Smooth muscle cell (in vitro differentiated cells): ENCODE data around the gene ASPHD2. TPM values are rescaled to one million over a fixed set of nuclear protein-coding genes. Genes with fewer than 3 reads are reported as not detected.
"Not testable (repeated sequence)": the region's sequence is repeated elsewhere in the genome, so short reads cannot be mapped to it uniquely, and the experiment has no call there.

Source experiments
- DNase-seq: peaks from one replicate; lab custom pipeline; 2025; ENCODE audit not compliant: unreplicated experiment; lab: John Stamatoyannopoulos, UW
- H2AFZ ChIP-seq: fragments of 200-600 bp; sonication (generic); 2 replicates; pipeline ENCODE4 v1.6.0; 2016; ENCODE audit warnings: antibody characterized with exemption, low read depth, mild to moderate bottlenecking
- H3F3A ChIP-seq: fragments of 200-600 bp; sonication (generic); 2 replicates; pipeline ENCODE4 v1.6.0; 2017; ENCODE audit warnings: antibody characterized with exemption, low read depth
- H3K27ac ChIP-seq: fragments of 200-600 bp; sonication (generic); 2 replicates; pipeline ENCODE4 v1.5.1; 2016; ENCODE audit warnings: low read depth, mild to moderate bottlenecking
- H3K27me3 ChIP-seq: fragments of 200-600 bp; sonication (generic); 2 replicates; pipeline ENCODE4 v1.6.1; 2016; ENCODE audit warnings: low read depth, mild to moderate bottlenecking
- H3K36me3 ChIP-seq: fragments of 200-600 bp; sonication (generic); 2 replicates; pipeline ENCODE4 v1.5.1; 2016; ENCODE audit warnings: low read depth
- H3K4me1 ChIP-seq: fragments of 200-600 bp; sonication (generic); 2 replicates; pipeline ENCODE4 v1.5.1; 2016; ENCODE audit warnings: low read depth
- H3K4me2 ChIP-seq: fragments of 200-600 bp; sonication (generic); 2 replicates; pipeline ENCODE4 v1.6.0; 2016; ENCODE audit warnings: mild to moderate bottlenecking
- H3K4me3 ChIP-seq: fragments of 200-600 bp; sonication (generic); 2 replicates; pipeline ENCODE4 v1.5.1; 2016; ENCODE audit warnings: mild to moderate bottlenecking
- H3K79me2 ChIP-seq: fragments of 200-600 bp; sonication (generic); 2 replicates; pipeline ENCODE4 v1.6.0; 2016; ENCODE audit warnings: low read depth, mild to moderate bottlenecking
- H3K9ac ChIP-seq: fragments of 200-600 bp; sonication (generic); 2 replicates; pipeline ENCODE4 v1.6.0; 2016; ENCODE audit warnings: low read depth
- H3K9me3 ChIP-seq: fragments of 200-600 bp; sonication (generic); replicated peaks from 2 replicates; pipeline ENCODE4 v1.5.1; 2016; ENCODE audit warnings: low read depth
- H4K20me1 ChIP-seq: fragments of 200-600 bp; sonication (generic); 2 replicates; pipeline ENCODE4 v1.6.0; 2016; ENCODE audit warnings: low read depth
- WGBS: methylation state at CpG from one replicate; pipeline ENCODE4 v1.1.7; 2016; ENCODE audit warnings: low lambda C conversion rate; 5-methylcytosine and 5-hydroxymethylcytosine counted together
- polyA plus RNA-seq: library from polyadenylated mRNA; unstranded; fragments of >200 nt; fragmentation: Nextera tagmentation; extraction: Ambion mirVana; gene quantifications from 2 replicates; pipeline ENCODE4 v1.2.1, GENCODE V29; 2016
- total RNA-seq: library from RNA; depleted of rRNA; stranded (reverse); fragments of >200 nt; gene quantifications from 2 replicates; pipeline ENCODE4 v1.2.3, GENCODE V29; 2014
- TF ChIP-seq, protein P1 (sequence below): fragments of 200-600 bp; sonication (generic); IDR thresholded peaks from 2 replicates; pipeline ENCODE4 v1.5.1; 2017; ENCODE audit warnings: borderline replicate concordance, mild to moderate bottlenecking, antibody characterized with exemption; ENCODE audit not compliant: insufficient read depth, poor library complexity, severe bottlenecking

The ASPHD2 gene
- total and polyA plus RNA-seq, 2 experiments from 2014 or later, result 3.7 to 4.5 TPM

DNA sequence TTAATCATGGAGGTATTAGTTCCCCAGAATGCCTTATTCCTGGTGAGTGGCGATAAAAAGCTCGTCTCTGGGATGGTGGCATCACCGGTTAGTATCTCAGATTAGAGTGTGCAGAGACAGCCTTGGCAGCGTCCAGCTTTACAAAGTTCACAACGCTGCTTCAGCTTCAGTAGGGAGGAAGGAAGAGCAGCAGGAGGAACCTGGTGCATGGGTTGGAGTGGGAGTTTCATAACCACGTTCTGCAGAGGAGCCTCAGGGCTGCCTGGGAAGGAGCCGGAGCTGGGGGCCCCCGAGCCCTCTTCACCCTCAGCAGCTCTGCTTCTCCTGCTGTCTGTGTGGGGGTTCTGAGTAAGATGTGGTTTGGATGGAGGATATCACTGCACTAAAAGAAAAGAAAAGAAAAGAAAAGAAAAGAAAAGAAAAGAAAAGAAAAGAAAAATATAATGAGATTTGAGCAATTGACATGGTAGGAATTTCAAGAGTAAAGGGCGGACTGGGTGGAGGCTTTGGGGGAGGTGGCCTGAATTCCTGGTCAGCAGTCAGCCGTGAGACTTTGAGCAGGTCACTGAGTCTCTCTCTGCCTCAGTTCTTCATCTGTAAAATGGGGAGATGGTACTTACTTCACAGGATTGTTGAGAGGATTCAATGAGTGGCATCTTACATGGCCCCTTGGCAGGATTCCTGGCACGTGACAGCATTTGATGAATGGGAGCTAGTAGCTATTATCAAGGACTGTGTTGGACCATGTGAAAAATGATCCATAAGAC is 6.5 kb downstream of the ASPHD2 start:
- Histone ChIP-seq H4K20me1 (no peaks in the 10 kb centered on the region), H2AFZ (no peak overlapping the region)

DNA sequence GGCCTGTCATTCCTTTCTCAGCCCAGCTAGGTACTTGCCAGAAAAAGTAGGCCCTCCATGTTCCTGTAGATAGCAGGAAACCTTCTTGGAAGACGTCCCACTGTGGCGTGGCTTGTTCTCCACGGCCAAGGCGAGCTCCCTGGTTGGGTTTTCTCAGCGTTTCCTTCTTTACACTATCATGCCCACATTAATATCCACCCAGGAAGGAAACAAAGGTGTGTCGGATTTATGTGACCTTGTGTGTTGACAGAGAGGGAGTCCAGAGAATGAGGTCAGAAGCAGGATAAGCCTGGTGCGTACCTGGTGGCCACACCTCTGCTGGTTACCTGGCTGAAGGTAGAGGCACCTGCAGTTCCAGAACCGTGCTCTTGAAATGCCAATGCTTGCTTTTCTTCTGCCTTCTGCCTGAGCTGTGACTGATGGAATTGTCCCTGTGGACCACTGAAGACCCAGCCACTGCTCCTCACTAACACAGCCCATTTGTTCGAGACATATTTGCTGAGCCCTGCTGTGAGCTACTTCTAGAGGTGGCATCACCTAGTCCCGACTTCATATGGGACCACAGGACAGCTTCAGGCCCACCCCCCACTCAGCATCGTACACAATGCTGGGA is 7.9 kb downstream of the ASPHD2 start:
- no peaks in the 10 kb centered on the region for H4K20me1 ChIP-seq
- no peaks in the 10 kb centered on the region for H3F3A ChIP-seq
- WGBS, result 91% methylated on average over 11 of the region's 11 CpGs
- no peak overlapping the region for H2AFZ ChIP-seq
- TF ChIP-seq, protein P1, sequence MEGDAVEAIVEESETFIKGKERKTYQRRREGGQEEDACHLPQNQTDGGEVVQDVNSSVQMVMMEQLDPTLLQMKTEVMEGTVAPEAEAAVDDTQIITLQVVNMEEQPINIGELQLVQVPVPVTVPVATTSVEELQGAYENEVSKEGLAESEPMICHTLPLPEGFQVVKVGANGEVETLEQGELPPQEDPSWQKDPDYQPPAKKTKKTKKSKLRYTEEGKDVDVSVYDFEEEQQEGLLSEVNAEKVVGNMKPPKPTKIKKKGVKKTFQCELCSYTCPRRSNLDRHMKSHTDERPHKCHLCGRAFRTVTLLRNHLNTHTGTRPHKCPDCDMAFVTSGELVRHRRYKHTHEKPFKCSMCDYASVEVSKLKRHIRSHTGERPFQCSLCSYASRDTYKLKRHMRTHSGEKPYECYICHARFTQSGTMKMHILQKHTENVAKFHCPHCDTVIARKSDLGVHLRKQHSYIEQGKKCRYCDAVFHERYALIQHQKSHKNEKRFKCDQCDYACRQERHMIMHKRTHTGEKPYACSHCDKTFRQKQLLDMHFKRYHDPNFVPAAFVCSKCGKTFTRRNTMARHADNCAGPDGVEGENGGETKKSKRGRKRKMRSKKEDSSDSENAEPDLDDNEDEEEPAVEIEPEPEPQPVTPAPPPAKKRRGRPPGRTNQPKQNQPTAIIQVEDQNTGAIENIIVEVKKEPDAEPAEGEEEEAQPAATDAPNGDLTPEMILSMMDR, result no peak
- H3K4me1 ChIP-seq, result peaks cover 3% of the 10 kb centered on the region
- H3K4me3 ChIP-seq, result no peak overlapping the region
- no peaks in the 10 kb centered on the region for H3K9me3 ChIP-seq
- no peak for DNase-seq
- H3K4me2 ChIP-seq, result no peak overlapping the region
- H3K27me3 ChIP-seq, result no peaks in the 10 kb centered on the region
- H3K36me3 ChIP-seq, result no peaks in the 10 kb centered on the region
- H3K9ac ChIP-seq, result no peak overlapping the region
- H3K79me2 ChIP-seq, result no peaks in the 10 kb centered on the region
- H3K27ac ChIP-seq, result no peak overlapping the region

More for the DNA sequence above, 6.5 kb downstream of the ASPHD2 start:
- Histone ChIP-seq H3K27ac (no peak overlapping the region), H3K36me3 (no peaks in the 10 kb centered on the region), H3K27me3 (no peaks in the 10 kb centered on the region), H3K9me3 (no peaks in the 10 kb centered on the region), H3K4me2 (no peak overlapping the region), H3F3A (peaks cover under 1% of the 10 kb centered on the region), H3K79me2 (no peaks in the 10 kb centered on the region), H3K4me3 (no peak overlapping the region), H3K9ac (no peak overlapping the region), H3K4me1 (peaks cover 15% of the 10 kb centered on the region)
- no peak for DNase-seq
- 88% methylated on average over 11 of the region's 11 CpGs for WGBS
- TF ChIP-seq, protein P1, result no peak

DNA sequence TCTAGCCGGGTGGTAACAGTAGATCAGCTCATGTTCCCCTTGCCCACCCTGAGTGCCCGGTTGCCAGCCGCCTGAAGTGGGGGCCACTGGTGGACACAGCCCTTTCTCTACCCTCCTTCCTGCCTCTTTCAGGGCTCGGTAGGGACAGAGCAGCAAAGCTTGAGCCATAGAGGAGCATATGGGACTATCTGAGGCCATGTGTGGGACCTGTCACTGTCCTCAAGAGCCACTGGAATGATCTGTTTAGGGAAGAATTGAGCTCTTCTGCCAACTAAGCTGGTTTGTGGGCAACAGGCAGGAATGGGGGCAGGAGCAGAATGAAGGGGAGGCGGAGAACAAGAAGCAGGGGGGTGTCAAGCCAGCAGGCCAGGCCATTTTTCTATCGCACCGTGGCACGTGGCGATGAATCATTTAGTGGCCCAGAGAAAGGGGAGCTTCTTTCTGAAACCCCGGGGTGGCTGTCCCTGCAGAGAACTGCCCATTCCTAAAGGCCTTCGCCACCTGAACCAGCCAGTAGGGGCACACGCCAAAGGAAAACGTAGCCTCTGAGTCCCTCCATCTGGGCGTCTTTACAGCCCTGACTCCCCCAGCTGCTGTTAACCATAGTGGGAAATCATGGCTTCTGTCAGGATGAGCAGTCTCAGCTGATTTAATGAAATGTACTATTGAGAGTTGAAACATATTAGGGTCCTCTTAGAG is 8.8 kb downstream of the ASPHD2 start:
- Histone ChIP-seq H2AFZ (no peak overlapping the region), H3K4me1 (no peaks in the 10 kb centered on the region), H3K9me3 (no peaks in the 10 kb centered on the region), H3K27ac (no peak overlapping the region), H3K27me3 (no peaks in the 10 kb centered on the region), H3K4me3 (no peak overlapping the region), H3K36me3 (no peaks in the 10 kb centered on the region), H3K9ac (no peak overlapping the region), H3K79me2 (no peaks in the 10 kb centered on the region), H3K4me2 (no peak overlapping the region), H4K20me1 (no peaks in the 10 kb centered on the region), H3F3A (no peaks in the 10 kb centered on the region)
- TF ChIP-seq, protein P1, result no peak
- DNase-seq, result no peak
- WGBS, result 86% methylated on average over 14 of the region's 14 CpGs

DNA sequence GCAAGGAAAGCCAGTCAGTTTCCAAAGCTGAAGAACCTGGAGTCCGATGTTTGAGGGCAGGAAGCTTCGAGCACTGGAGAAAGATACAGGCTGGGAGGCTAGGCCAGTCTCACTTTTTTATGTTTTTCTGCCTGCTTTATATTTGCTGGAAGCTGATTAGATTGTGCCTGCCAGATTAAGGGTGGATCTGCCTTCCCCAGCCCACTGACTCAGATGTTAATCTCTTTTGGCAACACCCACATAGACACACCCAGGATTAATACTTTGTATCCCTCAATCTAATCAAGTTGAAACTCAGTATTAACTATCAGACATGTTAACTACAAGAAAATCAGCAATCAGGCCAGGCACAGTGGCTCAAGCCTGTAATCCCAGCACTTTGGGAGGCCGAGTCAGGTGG is 9.7 kb downstream of the ASPHD2 start:
- H3K4me1 ChIP-seq, DNase-seq, H3K27ac ChIP-seq, H3K79me2 ChIP-seq, H3F3A ChIP-seq, H2AFZ ChIP-seq, H3K9me3 ChIP-seq, H3K4me3 ChIP-seq, H4K20me1 ChIP-seq, H3K27me3 ChIP-seq, H3K4me2 ChIP-seq, H3K36me3 ChIP-seq, H3K9ac ChIP-seq: not testable (repeated sequence)
- WGBS, result 89% methylated on average over 3 of the region's 3 CpGs
